Ishikawa (cell line): ENCODE measurements around the gene SYNCRIP.

Experiments
- CEBPB ChIP-seq: IDR thresholded peaks from 2 replicates; pipeline ENCODE4 v1.6.1; 2012
- CREB1 ChIP-seq: IDR thresholded peaks from 2 replicates; pipeline ENCODE4 v1.6.1; 2012; ENCODE audit warnings: low read depth
- EGR1 ChIP-seq: IDR thresholded peaks from 2 replicates; pipeline ENCODE4 v1.6.1; 2012
- EP300 ChIP-seq: IDR thresholded peaks from 2 replicates; pipeline ENCODE4 v1.6.1; 2012; ENCODE audit warnings: borderline replicate concordance
- FOXM1 ChIP-seq: IDR thresholded peaks from 2 replicates; pipeline ENCODE4 v1.6.1; 2012; ENCODE audit warnings: low read depth, borderline replicate concordance
- MAX ChIP-seq: IDR thresholded peaks from 2 replicates; pipeline ENCODE4 v1.6.1; 2012
- NFIC ChIP-seq: IDR thresholded peaks from 2 replicates; pipeline ENCODE4 v1.6.1; 2012
- RAD21 ChIP-seq: IDR thresholded peaks from 2 replicates; pipeline ENCODE4 v1.6.1; 2012; ENCODE audit warnings: low read depth
- REST ChIP-seq: IDR thresholded peaks from 2 replicates; pipeline ENCODE4 v1.6.1; 2012; ENCODE audit warnings: low read depth, mild to moderate bottlenecking
- TAF1 ChIP-seq: IDR thresholded peaks from 2 replicates; pipeline ENCODE4 v1.6.1; 2012; ENCODE audit warnings: low read depth, mild to moderate bottlenecking
- TCF12 ChIP-seq: IDR thresholded peaks from 2 replicates; pipeline ENCODE4 v1.6.1; 2012; ENCODE audit warnings: low read depth
- TEAD4 ChIP-seq: IDR thresholded peaks from 2 replicates; pipeline ENCODE4 v1.6.1; 2012
- YY1 ChIP-seq: IDR thresholded peaks from 2 replicates; pipeline ENCODE4 v1.6.1; 2012; ENCODE audit warnings: low read depth
- ZBTB7A ChIP-seq: IDR thresholded peaks from 2 replicates; pipeline ENCODE4 v1.6.1; 2012; ENCODE audit warnings: low read depth
- TF ChIP-seq, protein P1 (sequence below): IDR thresholded peaks from 2 replicates; pipeline ENCODE4 v1.6.1; 2012

SYNCRIP gene

GRCh38 chr6:85676086-85676729 is 33.5 kb upstream of the SYNCRIP start:
- TF ChIP-seq MAX (no peak), FOXM1 (no peak), TAF1 (no peak)

GRCh38 chr6:85675030-85675819 is 32.5 kb upstream of the SYNCRIP start:
- TF ChIP-seq CREB1 (no peak), EGR1 (no peak), TCF12 (no peak), NFIC (no peak), MAX (no peak), TEAD4 (no peak), EP300 (no peak), YY1 (no peak), TAF1 (no peak), CEBPB (no peak), RAD21 (no peak), REST (no peak), FOXM1 (no peak), ZBTB7A (no peak)
- TF ChIP-seq, protein P1, sequence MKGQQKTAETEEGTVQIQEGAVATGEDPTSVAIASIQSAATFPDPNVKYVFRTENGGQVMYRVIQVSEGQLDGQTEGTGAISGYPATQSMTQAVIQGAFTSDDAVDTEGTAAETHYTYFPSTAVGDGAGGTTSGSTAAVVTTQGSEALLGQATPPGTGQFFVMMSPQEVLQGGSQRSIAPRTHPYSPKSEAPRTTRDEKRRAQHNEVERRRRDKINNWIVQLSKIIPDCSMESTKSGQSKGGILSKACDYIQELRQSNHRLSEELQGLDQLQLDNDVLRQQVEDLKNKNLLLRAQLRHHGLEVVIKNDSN = no peak

DNA sequence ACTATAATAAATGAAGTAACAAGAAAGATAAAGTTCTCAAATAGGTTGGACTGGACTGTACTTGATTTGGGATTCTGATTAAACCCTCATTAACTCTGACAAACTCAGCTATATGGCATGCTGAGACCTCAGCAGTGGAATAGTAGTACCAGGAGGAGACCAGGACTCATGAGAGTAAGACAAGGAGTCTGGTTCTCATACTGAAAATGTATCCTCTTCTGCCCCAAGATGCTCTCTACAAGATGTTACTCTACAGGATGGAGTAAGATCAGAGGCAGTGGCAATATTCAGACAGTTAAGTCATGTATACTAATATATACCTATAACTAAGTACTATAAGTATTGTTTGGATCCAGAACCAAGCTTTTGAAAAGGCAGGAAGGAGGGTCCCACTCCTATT is 31.9 kb upstream of the SYNCRIP start:
- no peak for TF ChIP-seq EP300
- TF ChIP-seq REST = no peak
- no peak for TF ChIP-seq NFIC
- no peak for TF ChIP-seq ZBTB7A
- no peak for TF ChIP-seq TAF1
- TF ChIP-seq, protein P1 = no peak
- TF ChIP-seq EGR1 = no peak
- TF ChIP-seq RAD21 = no peak
- TF ChIP-seq CEBPB = no peak
- TF ChIP-seq YY1 = no peak
- no peak for TF ChIP-seq FOXM1
- TF ChIP-seq MAX = no peak
- TF ChIP-seq CREB1 = no peak
- no peak for TF ChIP-seq TCF12
- no peak for TF ChIP-seq TEAD4

- TF ChIP-seq RAD21 (no peak), YY1 (no peak), FOXM1 (no peak), CEBPB (no peak), EP300 (no peak), MAX (no peak), ZBTB7A (no peak), TAF1 (no peak), CREB1 (no peak), TEAD4 (no peak), TCF12 (no peak), REST (no peak), NFIC (no peak), EGR1 (no peak)
- TF ChIP-seq, protein P1 = no peak
Measured at GRCh38 chr6:85673198-85674139, 30.8 kb upstream of the SYNCRIP start.
